HEK293T (cell line): ENCODE measurements around the gene SLC17A4.

Experiments
- ARNT ChIP-seq: fragments of 450-650 bp; IDR thresholded peaks from 2 replicates; pipeline ENCODE4 v1.6.1; 2017; ENCODE audit warnings: mild to moderate bottlenecking
- BHLHE40 ChIP-seq: fragments of 450-650 bp; IDR thresholded peaks from 2 replicates; pipeline ENCODE4 v1.6.1; 2016; ENCODE audit warnings: mild to moderate bottlenecking, moderate library complexity, borderline replicate concordance
- ELF4 ChIP-seq: fragments of 450-650 bp; IDR thresholded peaks from 2 replicates; pipeline ENCODE4 v1.6.1; 2017; ENCODE audit warnings: antibody characterized with exemption

- TF ChIP-seq ARNT (no peak), BHLHE40 (no peak), ELF4 (no peak)
Measured at GRCh38 chr6:25777031-25777430, 22.5 kb downstream of the SLC17A4 start.
